Gastrocnemius medialis (tissue), 4 donors: ENCODE measurements around the gene CISD1.

Source experiments
- POLR2A ChIP-seq, 2 donors: fragments of 450-650 bp; IDR thresholded peaks; one replicate each; pipeline ENCODE4 v1.6.1; 2017; ENCODE audit warnings: antibody characterized with exemption in 2 of 2, mild to moderate bottlenecking in 2 of 2, moderate library complexity in 2 of 2
- TF ChIP-seq, protein P1 (sequence below), 5 experiments: fragments of 450-650 bp in 3 of 5; fragments of 200-600 bp in 2 of 5; sonication (generic) in 2 of 5; IDR thresholded peaks in 4 of 5; conservative IDR thresholded peaks in 1 of 5; 1 replicate in 4 of 5; 2 replicates in 1 of 5; pipeline ENCODE4 v1.5.1; 2016 to 2019; ENCODE audit warnings: antibody characterized with exemption in 5 of 5, mild to moderate bottlenecking in 3 of 5, moderate library complexity in 3 of 5

DNA sequence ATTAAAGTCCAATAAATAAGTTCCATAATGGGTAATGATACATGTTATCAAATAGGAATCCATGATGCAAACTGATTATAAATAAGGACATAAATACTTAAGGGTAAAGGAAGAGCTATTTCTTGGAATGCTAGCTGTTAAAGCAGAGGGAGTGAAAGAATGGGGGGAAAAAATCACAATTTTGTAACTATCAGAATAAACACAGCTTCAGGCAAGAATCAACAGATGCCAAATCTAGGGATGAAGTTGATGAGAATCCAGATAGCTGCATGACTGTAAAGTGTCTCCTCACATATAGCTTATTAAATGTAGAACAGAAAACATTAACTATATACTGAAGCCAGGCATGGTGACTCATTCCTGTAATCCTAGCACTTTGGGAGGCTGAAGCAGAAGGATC, 6.2 kb upstream of the CISD1 start:
- TF ChIP-seq, protein P1, sequence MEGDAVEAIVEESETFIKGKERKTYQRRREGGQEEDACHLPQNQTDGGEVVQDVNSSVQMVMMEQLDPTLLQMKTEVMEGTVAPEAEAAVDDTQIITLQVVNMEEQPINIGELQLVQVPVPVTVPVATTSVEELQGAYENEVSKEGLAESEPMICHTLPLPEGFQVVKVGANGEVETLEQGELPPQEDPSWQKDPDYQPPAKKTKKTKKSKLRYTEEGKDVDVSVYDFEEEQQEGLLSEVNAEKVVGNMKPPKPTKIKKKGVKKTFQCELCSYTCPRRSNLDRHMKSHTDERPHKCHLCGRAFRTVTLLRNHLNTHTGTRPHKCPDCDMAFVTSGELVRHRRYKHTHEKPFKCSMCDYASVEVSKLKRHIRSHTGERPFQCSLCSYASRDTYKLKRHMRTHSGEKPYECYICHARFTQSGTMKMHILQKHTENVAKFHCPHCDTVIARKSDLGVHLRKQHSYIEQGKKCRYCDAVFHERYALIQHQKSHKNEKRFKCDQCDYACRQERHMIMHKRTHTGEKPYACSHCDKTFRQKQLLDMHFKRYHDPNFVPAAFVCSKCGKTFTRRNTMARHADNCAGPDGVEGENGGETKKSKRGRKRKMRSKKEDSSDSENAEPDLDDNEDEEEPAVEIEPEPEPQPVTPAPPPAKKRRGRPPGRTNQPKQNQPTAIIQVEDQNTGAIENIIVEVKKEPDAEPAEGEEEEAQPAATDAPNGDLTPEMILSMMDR (IDR thresholded peaks at IDR 0.05 in 4 of 5, conservative IDR thresholded peaks at IDR 0.05 in 1 of 5), result no peak
- TF ChIP-seq POLR2A (IDR thresholded peaks at IDR 0.05), result no peak
